ENCODE data around the gene CHTF8. TPM values are rescaled to one million over a fixed set of nuclear protein-coding genes. Genes with fewer than 3 reads are reported as not detected.
"Not testable (repeated sequence)": the region's sequence is repeated elsewhere in the genome, so short reads cannot be mapped to it uniquely, and the experiment has no call there.

The CHTF8 gene
- total RNA-seq, 2 donors from 2014 or later, result 52.9 to 56.7 TPM

DNA sequence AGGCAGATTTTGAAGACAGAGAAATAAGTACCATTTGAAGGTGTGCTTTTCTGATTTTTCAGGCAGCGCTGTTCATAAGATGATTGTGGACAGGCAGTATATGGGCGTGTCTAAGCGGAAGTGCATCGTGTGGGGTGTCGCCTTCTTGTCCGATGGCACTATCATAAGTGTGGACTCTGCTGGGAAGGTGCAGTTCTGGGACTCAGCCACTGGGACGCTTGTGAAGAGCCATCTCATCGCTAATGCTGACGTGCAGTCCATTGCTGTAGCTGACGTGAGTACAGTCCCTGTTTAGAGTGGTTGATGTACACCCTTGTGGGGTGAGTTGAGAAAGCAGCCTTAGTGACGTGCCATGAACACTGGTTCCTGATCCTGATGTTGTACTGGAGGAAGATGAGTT, 10.7 kb upstream of the CHTF8 start:
- DNase-seq, result no peak
- ATAC-seq, result no peak
- intact Hi-C loops (cut with DNase I), result no loop called here

DNA sequence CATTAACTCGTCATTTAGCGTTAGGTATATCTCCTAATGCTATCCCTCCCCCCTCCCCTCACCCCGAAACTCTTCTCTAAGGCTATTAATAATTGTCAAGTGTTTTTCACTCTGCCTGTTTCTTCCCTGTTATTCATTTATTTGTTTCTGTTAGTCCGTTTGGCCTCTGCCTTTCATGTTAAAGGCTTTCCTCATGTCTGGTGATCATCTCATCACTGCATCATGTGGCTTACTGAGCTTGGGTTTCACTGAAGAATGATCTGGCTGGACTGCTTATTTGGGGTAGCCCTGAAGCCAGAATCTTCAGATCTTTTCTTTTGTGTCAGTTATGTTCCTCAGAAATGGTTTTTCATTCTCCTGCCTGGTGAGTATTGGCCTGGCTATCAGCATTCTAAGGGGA, 9.5 kb upstream of the CHTF8 start:
- no peak for DNase-seq
- intact Hi-C loops (cut with DNase I), result no loop called here
- ATAC-seq, result no peak

DNA sequence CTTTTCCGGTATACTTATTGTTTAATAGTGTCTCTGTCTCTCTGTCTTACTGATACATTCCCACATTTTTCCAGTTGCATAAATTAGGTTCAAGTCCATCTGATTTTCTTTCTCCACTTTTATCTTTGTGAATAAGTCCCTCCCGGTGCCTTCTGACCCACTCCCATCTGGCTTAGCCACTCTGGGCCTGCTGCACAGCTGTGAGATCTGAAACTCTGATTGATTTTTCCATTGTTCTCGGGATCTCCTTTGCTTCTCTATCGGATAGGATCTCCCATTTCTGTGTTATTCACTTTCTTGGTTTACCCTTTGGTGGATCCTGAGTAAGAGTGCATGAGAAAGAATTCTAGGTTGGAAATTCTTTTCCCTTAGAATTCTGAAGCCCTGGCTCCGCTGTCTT, 8.6 kb upstream of the CHTF8 start:
- ATAC-seq (no peak), DNase-seq (no peak)
- intact Hi-C loops (cut with DNase I), result no loop called here

DNA sequence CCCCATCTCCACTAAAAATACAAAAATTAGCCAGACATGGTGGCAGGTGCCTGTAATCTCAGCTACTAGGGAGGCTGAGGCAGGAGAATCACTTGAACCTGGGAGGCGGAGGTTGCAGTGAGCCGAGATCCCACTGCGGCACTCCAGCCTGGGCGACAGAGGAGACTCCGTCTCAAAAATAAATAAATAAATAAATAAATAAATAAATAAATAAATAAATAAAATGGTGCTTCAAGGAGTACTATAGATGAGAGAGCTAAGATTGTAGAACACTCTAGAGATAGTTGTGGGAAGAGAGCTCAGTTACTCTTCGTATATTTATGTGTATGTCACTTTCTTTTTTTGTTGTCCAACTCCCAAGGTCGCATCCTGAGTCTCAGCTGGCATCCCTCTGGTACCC, 7.1 kb upstream of the CHTF8 start:
- intact Hi-C loops (cut with DNase I); ATAC-seq; DNase-seq: not testable (repeated sequence)

DNA sequence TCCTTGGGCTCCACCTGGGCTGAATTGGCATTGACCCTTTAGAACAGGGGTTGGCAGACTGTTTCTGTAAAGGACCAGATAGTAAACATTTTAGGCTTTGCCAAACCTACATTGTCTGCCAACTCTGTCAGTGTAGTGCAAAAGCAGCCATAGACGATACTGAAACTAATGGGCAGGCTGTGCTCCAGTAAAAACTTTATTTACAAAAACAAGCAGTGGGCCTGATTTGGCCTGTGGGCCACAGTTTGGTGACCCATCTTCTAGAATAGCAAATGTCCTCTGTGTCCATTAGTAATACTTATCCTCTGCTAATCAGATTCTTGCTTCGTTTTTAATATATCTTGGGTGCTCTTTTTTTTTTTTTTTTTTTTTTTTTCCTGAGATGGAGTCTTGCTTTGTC, 6.2 kb upstream of the CHTF8 start:
- no peak for ATAC-seq
- intact Hi-C loops (cut with DNase I), result no loop called here
- DNase-seq, result no peak

DNA sequence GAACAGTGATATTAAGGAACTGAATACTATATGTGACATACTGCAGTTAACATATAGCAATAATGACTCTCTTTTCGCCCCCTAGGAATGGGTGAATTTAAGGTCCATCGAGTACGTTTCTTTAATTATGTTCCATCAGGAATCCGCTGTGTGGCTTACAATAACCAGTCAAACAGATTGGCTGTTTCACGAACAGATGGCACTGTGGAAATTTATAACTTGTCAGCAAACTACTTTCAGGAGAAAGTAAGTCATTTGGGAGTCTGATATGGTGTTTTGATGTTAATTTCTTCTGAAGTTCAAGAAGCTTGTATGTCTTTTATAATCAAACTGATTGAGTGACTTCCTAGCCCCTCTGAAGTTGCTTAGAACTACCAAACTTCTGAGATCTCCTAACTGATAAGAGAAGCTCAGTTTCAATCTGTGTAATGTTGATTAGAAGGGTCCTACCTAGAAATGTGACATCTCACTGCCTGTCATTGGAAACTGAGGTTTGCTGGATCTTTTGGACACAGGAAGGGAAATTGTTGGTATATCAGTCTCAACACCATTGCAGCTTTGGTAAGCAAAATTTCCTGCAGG, 1.1 kb upstream of the CHTF8 start:
- ATAC-seq, result no peak
- DNase-seq, result no peak
- intact Hi-C loops (cut with DNase I), result no loop called here

DNA sequence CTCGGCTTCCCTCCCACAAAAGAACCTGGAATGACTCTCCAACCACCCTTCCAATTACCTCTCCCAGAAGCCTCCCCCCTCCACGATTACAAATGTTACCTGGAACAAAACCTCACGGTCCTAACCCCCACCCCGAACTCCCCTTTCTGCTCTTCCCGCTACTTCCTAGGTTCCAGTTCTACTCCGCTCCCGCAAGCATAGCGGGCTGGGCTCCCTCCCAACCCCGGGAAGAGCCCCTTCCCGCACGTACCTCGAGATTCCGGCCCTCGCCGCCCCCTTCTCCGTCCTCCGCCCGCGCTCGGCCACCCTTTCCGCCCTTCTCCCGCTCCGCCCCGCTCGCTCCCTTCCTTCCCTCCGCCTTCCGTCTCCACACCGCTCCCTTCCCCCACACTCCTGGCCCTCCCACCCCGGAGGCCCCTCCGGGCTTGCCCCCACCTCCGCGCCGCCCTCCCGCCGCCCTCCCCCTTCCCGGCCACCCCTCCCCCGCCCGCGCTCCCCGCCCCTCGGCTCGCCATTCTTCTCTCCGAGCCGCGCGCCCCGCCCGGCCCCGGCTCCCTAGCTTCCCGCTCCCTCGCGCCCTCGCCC, 457 bp downstream of the CHTF8 start:
- intact Hi-C loops (cut with DNase I), result no loop called here
- DNase-seq, result peak; percentile 84
- peak; percentile 84 to 87 for ATAC-seq

DNA sequence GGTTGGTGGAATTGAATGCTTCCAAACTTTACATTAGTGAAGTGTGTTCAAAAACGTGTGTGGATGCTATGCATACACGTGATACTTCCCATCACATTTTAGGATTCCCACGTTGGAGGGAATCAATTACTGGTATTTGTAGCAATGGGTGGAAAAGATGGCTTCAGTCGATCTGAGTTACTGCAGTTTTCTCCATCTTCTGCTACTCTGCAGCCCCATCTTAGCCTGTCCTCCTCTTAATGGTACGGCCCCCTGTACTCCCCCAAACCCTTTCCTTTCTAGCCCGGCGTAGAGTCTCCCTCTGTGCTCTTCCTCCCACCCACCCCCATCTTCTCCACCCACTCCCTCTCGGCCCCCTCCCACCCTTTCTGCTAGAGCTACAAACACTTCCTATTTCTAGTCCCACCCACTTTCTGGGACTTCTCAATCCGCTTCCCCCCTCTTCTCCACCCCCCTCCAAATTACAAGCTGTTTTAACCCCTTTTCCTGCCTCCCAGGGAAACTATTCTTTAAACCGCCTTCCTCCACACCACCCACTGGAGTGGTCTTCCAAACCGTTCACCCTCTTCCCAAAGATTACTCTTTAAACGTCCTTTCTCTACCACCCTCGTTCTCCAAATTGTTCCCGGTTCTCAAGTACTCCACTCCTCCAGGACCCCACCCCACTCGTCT, 1.1 kb downstream of the CHTF8 start:
- DNase-seq (no peak), ATAC-seq (peak in 1 of 2 donors; percentile 27)
- intact Hi-C loops (cut with DNase I), result no loop called here

DNA sequence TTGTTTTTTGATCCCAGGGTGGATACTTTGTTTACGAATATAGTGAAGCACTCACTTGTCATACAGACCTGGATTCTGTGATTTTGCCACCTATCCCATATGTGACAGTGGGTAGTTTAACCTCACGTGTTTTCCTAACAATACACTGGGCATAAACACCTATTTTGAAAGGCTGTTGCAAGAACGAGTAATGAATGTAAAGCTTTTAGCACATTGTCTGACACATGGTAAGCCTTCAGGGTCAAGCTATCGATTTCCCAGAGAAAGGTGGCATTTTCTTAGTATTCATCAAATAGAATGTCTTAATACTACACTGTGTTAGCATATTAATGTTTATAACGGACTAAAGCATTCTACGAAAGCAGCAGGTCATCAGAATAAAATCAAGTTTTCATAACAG, 1.9 kb downstream of the CHTF8 start:
- DNase-seq (no peak), ATAC-seq (no peak)
- intact Hi-C loops (cut with DNase I), result no loop called here

DNA sequence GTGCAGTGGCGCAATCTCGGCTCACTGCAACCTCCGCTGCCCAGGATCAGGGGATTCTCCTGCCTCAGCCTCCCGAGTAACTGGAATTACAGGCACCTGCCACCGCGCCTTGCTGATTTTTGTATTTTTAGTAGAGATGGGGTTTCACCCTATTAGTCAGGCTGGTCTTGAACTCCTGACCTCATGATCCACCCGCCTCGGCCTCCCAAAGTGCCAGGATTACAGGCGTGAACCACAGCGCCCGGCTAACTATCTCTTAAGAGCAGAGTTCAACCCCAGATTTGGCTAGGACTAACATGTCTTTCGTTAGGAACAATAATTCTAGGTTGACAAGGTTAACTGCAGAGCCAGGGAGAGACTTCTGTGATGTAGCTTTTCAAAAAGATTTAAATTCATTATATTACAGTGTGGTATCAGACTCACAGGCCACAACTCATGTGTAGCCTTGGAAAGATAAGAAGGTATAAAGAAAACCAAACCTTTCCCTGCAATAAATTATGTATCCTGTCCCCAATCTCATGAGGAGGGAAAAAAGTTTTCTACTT, 4.3 kb downstream of the CHTF8 start:
- no peak for ATAC-seq
- intact Hi-C loops (cut with DNase I), result loop anchor here in 1 of 2 donors (10.0 kb wide), 1 partner anchor 603 kb away; no protein-coding TSS in a partner anchor
- no peak for DNase-seq

DNA sequence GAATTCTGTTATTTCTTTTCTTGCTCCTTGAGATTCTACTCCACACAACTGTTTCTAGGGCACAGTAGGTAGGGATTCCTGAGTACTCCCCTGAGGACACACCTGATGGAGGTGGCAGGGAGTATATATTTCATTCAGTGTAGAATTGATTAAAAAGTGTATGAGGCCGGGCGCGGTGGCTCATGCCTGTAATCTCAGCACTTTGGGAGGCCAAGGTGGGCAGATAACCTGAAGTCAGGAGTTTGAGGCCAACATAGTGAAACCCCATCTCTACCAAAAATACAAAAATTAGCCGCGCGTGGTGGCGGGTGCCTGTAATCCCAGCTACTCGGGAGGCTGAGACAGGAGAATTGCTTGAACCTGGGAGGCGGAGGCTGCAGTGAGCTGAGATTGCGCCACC, 5.6 kb downstream of the CHTF8 start:
- not testable (repeated sequence) for DNase-seq, ATAC-seq
- intact Hi-C loops (cut with DNase I), result loop anchor here in 1 of 2 donors (10.0 kb wide), 1 partner anchor 602 kb away; no protein-coding TSS in a partner anchor

DNA sequence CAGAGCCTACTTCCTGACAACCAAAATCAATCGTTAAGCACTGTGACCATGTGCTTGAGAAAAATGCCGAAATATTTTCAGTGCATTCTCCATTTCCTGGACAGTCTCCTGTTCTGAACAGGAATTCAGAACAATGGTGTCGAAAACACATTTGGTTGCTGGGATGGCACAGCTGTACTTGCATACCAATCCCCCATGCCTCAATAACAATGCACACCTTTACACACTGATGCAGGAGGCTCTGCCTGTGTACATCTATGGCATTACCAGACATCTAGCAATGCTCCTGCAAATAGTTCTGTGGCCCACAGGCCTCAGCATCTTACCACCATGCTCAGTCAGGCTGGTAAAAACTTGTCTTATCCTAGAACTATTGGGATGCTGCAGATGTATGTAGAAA, 6.2 kb downstream of the CHTF8 start:
- ATAC-seq, result no peak
- intact Hi-C loops (cut with DNase I), result loop anchor here in 1 of 2 donors (10.0 kb wide), 1 partner anchor 601 kb away; no protein-coding TSS in a partner anchor
- DNase-seq, result no peak

DNA sequence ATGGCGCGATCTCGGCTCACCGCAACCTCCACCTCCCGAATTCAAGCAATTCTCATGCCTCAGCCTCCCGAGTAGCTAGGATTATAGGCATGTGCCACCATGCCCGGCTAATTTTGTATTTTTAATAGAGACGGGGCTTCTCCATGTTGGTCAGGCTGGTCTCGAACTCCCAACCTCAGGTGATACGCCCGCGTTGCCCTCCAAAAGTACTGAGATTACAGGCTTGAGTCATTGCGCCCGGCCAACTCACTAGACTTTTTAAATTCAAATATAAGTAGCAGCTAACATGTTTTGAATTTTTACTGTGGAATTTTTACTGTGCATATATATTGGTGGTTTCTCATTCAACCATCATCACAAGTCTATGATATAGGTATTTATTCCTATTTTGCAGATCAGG, 7.4 kb downstream of the CHTF8 start:
- not testable (repeated sequence) for DNase-seq, ATAC-seq
- intact Hi-C loops (cut with DNase I), result loop anchor here (1.0 to 10.0 kb wide), 4 partner anchors 222 to 600 kb away; no protein-coding TSS in a partner anchor

DNA sequence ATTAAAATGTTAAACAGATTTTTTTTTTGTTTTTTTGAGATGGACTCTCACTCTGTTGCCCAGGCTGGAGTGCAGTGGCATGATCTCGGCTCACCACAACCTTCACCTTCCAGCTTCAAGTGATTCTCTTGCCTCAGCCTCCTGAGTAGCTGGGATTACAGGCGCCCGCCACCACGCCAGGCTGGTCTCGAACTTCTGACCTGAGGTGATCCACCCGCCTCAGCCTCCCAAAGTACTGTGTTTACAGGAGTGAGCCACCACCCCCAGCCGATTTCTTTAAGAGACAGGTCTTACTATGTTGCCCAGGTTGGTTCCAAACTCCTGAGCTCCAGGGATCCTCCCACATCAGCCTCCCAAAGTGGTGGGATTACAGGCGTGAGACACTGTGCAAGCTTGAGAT, 8.0 kb downstream of the CHTF8 start:
- not testable (repeated sequence) for DNase-seq, ATAC-seq
- intact Hi-C loops (cut with DNase I), result loop anchor here (1.0 to 10.0 kb wide), 4 partner anchors 222 to 600 kb away; no protein-coding TSS in a partner anchor

DNA sequence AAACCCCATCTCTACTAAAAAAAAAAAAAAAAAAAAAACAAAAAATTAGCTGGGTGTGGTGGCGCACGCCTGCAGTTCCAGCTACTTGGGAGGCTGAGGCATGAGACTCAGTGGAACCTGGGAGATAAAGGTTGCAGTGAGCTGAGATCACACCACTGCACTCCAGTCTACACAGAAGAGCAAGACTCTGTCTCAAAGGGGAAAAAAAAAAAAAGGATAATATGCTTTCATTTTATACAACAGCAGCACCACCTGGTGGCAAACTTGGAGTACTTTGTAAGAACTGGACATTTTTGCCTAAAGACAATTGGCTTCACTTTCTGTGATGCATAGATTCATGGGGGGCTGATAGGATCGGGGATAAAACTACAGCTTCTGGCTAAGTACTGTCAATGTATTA, 8.5 kb downstream of the CHTF8 start:
- DNase-seq, result peak; percentile 64
- peak in 1 of 2 donors; percentile 30 for ATAC-seq
- intact Hi-C loops (cut with DNase I), result loop anchor here (1.0 to 10.0 kb wide), 4 partner anchors 221 to 599 kb away; no protein-coding TSS in a partner anchor

DNA sequence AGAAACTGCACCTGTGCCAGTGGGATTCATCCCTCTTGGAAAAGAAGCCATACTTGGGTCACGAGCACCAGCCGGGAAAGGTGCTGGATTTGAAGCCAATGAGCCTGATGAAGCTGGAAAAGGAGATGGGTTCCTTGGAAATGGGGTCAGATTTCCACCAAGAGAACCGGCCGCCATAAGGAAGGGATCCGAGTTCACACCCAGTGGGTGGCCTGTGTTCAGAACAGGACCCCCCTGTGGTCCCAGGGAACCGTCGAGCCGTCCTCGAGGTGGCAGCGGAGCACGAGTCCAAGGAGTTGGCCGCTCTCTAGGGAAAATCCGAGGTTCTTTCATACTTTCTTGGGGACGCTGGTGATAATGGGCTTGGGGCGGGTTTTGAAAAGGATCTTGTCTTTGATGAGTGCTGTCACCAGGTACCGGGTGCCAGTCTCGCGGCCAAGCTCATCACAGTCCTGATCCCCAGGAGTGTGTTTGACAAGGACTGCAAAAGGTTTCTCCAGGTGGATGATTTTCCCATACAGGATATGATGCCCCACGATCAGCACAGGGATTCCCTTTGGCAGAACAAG, 12.2 kb downstream of the CHTF8 start:
- ATAC-seq, result no peak
- intact Hi-C loops (cut with DNase I), result loop anchor here (5.0 to 10.0 kb wide), 2 partner anchors 593 to 595 kb away; no protein-coding TSS in a partner anchor
- DNase-seq, result no peak

DNA sequence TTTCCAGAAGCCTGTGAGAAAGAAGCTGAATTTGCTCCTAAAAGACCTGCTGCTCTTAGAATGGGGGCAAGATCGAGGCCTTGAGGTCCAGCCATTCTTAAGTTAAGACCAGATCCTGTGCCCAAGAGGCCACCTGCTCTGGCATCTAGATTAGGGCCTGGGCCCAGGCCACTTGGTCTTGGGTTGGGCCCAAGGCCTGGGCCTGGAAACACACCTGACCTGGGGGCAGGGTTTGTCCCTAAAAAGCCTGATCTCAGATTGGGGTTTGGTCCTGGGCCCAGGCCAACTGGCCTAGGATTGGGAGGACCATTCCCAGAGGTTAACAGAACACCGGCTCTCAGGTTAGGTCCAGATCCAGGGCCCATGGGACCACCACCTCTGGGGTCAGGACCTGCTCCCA, 12.9 kb downstream of the CHTF8 start:
- DNase-seq (no peak), ATAC-seq (no peak)
- intact Hi-C loops (cut with DNase I), result no loop called here

DNA sequence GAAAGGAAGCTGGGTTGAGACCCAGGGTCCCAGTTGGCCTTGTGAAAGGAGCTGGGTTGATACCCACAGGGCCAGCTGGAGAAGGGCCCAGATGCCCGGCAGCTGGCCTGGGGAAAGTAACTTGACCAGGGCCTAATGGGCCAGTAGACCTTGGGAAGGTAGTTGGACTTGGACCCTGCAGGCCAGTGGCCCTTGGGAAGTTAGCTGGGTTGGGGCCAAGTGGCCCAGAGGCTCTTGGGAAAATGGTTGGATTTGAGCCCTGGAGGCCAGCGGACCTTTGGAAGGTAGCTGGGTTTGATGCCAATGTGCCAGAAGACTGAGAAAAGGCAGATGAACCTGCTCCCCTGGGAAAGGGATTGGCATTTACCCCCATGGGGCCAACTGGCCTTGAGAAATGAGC, 13.4 kb downstream of the CHTF8 start:
- intact Hi-C loops (cut with DNase I), result no loop called here
- ATAC-seq (no peak), DNase-seq (no peak)

DNA sequence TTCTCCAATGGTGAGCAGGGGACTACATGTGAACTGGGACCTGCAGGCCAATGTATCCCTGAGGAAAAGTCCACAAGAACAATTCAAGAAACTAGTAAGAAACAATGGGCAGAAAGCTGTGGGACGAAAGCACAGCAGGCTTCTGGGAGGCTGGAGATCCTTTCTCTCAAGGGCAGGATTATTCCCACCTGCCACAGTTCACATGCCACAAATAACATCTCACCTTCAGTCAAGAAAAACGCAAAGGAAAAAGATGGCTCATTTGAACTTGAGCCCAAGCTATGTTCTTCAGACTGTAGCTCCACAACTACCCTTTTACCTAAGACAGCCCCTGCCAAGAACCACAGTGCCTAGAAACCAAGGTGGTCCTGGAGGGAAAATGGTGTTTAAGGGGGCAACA, 13.9 kb downstream of the CHTF8 start:
- no peak for DNase-seq
- intact Hi-C loops (cut with DNase I), result no loop called here

DNA sequence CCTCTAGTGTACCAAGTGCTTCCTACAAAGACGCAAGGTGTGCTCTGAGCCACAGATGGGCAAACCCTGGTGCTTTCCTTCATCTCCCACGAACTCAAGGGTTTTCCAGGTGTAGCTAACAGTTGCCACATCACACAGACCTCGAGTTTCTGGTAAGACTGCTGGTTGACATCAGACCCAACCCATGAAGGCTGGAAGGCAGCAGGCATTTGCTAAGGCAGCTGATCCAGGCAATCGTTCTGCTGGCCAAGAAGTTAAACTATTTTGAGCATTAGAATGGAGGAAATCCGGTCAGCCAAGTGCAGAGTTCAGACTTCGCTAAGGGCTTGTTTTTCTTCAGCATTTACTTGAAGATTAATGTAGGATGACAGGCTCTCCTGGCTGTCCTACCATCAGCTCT, 15.5 kb downstream of the CHTF8 start:
- intact Hi-C loops (cut with DNase I), result no loop called here
- peak in 1 of 2 donors; percentile 31 for ATAC-seq
- no peak for DNase-seq

More for the DNA sequence above, 13.9 kb downstream of the CHTF8 start:
- ATAC-seq, result no peak
